ENCODE results near the gene ECE1.

- TF ChIP-seq POLR2AphosphoS5 (IDR thresholded peaks at IDR 0.05; ENCODE audit: low read depth, low read length) (no peak), SIN3A (IDR thresholded peaks at IDR 0.05; ENCODE audit: borderline replicate concordance, insufficient read depth, low read depth, low read length) (no peak), CTCF (IDR thresholded peaks at IDR 0.05) (no peak)
Measured at GRCh38 chr1:21271550-21271949, 18.7 kb downstream of the ECE1 start.
